NOMO-1 treated with DMSO at 0.1 percent for 48 hours (cell line): ENCODE measurements around the gene UBLCP1.

Experiments
- DNase-seq: peaks from one replicate; lab custom pipeline; 2025; ENCODE audit not compliant: unreplicated experiment; lab: John Stamatoyannopoulos, UW

UBLCP1 gene

DNA sequence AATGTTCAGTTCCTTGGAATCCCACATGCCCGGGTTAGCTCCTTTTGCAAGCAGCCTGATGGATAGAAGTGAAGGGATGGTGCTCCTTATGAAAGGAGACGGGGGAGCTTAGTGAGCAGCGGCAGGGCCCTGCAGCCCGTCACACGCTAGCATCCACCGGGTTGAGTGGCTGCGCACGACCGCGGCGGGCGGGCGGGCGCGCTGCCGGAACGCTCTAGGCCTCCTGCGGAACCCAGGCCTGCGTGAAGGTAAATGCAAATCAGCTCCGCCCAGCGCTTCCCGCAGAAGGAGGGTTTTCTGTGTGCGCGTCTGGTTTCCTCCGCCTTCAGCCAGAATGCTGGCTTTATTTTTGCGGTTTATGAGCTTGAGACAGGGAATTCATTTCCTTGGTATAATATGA, 47.4 kb downstream of the UBLCP1 start:
- DNase-seq, result no peak

DNA sequence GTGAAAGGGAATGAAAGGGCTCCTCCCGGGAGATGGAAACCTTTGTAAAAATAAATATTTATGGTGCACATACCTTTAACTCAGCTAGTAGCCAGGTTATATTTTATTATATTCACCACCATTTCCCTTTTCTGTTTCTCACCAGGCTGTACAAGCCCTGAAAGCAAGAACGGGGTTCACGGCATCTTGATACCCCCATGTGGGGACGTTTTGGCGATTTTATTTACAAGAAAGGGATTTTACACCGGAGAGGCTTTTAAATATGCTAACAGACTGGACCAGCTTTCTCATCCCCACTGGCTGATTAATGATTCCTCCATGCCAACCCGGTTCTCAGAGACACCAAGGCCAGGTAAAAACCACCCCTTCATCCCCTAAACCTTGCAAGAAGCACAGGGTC, 48.0 kb downstream of the UBLCP1 start:
- no peak for DNase-seq

GRCh38 chr5:159313197-159313596, 50.1 kb downstream of the UBLCP1 start:
- no peak for DNase-seq

DNA sequence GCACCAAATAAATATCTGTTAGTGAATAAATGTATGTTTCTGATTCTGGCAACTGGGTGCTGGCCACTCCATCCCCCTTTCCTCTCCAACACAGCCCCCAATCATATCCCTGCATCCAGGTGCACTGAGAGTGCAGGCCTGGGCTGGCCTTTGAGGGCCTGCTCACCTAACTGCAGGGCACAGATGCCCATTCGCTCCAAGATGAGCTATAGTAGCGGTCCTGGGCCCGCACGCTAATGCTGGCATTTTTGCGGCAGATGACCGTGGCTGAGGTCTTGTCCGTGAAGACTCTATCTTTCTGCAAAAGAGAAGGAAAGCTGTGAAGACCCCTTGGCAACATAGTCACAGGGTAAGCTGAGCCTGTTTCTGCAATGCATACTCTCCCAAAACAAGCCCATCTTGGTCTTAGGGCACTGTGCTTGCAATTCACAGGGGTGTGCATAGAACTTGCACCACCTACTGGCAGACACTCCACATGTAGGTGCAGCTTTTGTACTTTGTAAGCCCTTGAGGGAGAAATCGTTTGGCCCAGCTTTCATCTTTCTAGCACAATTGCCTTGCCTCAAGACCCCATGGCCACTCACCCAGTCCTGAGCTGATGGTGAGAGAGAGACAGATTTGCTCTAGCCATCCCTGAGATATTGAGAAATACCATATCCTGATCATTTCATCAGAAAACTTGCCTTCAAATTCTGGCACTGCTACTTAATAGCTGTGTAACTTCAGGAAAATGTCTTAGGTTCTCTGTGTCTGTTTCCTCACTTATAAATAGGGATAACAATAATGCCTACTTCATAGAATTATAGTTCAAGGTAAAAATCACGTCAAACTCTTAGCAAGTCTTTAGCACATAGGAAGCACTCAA, 53.7 kb downstream of the UBLCP1 start:
- DNase-seq, result peak; percentile 35

DNA sequence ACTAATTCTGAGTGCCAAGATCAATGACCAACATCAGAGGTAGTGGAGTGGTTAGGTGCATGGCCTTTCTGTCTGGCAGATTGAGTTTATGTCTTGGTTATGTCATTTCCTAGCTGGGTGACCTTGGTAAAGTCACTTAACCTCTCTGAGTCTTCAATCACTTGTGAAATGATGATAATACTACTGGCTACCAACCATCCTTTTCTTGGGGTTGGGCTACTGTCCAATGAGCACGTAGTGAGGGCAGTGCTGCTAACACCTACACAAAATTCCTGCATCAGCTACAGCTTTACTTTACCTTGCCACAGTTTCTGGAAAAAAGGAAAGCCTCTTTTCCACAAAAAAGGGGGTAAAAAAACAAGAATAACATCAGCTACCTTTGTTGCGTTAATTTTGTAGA, 54.8 kb downstream of the UBLCP1 start:
- no peak for DNase-seq

DNA sequence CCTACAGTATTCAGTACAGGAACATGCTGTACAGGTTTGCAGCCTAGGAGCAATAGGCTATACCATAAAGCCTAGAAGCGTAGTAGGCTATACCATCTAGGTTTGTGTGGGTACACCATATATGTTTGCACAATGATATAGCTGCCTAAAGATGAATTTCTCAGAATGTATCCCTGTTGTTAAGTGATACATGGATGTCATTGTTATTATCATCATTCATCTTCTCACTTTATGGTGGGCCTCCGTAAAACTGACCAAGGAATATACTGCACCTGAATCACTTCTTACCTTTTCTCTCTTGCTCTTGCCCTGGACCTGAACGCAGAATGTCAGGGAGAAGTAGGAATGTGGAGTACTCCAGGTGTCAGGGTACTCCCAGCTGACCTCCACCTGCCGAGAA, 55.4 kb downstream of the UBLCP1 start:
- DNase-seq, result no peak

DNA sequence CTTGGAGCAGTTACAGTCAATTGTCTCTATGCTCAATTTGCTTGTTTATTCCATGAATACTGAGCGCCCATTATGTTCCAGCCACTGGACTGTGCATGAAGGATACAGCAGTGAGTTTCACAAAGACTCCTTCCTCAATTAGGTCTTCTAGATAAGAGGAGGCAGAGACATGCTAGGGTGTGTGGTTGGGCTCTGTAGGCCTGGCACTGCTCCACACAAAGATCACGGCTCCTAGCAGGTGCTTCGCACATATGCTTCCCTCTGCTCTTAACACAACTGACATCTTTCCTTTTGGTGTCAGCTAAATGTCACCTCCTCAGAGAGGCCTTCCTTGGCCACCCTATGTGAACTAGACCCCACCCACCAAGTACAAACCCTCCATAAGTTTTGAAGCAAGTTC, 56.3 kb downstream of the UBLCP1 start:
- no peak for DNase-seq

- DNase-seq, result no peak
Observed at GRCh38 chr5:159319832-159320231, 56.7 kb downstream of the UBLCP1 start.

GRCh38 chr5:159322180-159322579, 59.1 kb downstream of the UBLCP1 start:
- DNase-seq, result no peak

- no peak for DNase-seq
Observed at GRCh38 chr5:159324102-159324755, 61.1 kb downstream of the UBLCP1 start.

DNA sequence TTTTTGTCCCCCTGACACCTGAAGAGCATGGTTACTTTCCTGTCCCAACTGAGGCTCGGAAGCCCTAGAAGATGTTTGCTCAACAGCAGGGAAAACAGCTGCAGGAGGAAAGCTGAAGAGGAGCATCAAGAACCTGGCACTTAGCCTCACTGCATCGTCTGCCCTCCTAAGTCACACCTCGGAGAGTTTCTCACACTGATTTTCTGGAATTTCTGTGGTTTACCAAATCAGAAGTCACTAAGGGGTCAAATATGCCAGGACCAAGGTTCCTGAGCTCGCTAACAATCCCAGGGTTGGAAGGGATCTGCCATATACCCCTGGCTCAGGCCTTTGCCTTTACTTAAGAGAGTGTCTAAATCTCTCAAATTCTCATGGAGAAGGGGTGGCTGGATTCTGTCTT, 61.9 kb downstream of the UBLCP1 start:
- no peak for DNase-seq

GRCh38 chr5:159330131-159330800, 67.2 kb downstream of the UBLCP1 start, which contains the start of gene IL12B:
IL12B (minus strand) TSS chr5:159330487; CDS start chr5:159326782, 3,705 bp downstream.
- DNase-seq, result peak; percentile 24

DNA sequence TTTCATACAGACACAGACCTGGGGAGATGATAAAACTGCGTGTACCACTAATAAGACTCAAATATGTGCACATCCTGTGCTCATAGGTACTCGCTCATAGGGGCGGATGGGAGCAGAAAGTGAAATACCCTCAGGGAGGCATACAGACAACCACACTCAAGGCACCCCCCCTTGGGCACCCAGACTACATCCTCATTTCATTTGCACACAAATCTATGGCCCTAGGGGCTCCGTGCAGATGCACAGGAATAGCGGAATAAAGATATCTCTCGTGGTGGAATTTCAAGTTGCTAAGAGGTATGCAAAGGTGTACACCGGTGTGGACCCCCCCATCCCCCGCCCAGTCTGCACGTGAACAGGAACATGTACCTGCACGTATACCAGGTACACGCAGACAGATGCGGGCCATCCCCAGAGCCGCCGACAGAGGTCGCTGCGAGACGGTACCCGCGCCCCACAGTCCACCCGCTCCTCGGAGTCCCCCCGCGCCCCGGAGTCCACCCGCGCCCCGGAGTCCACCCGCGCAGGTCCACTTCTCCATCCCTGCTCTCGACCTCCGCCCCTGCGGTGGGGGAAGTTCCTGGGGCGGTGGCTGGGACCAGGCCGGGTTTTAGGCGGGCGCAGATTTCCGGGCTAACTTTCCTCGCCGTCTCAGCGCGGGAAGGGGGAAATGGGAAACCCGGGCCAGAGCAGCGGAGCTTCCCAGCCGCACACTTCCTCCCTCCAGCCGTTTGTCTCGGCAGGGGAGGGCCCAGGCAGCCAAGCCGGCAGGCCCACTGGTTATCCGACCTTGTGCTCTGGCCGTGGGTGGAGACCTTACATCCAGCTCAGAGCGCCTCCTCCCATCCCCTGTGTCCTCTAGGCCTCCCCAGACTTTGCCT, 68.2 kb downstream of the UBLCP1 start:
- peak; percentile 43 for DNase-seq

GRCh38 chr5:159332800-159333544, 69.9 kb downstream of the UBLCP1 start:
- DNase-seq, result peak; percentile 17

DNA sequence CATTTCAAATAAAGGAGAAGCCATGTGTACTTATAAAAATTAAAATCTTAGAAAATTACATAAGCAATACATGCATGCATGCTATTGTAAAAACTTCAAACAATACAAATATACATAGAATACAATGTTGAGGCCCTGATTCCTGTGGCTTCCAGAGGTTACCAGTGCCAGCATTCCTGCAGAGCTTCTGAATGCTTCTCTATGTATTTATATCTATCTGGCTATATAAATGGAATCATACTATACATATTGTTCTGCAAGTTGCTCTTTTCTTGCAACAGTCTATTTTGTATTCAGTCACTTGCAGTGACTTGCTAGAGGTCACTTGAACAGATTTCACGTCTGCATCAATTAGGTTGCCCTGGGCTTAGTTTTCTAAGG, 70.4 kb downstream of the UBLCP1 start:
- DNase-seq, result no peak
